ENCODE measurements around the gene PEX10. TPM values are rescaled to one million over a fixed set of nuclear protein-coding genes. Genes with fewer than 3 reads are reported as not detected.
"Not testable (repeated sequence)": the region's sequence is repeated elsewhere in the genome, so short reads cannot be mapped to it uniquely, and the experiment has no call there.

PEX10 gene
- total RNA-seq: 10 to 100 TPM; 16.2 to 17.4 TPM

- TF ChIP-seq CTCF (IDR thresholded peaks at IDR 0.05): no peak
- peak within 1 kb of the TSS; percentile 81 to 84 for H3K27ac ChIP-seq
- peak; percentile 95 for DNase-seq (ENCODE audit: low spot score)
- peaks cover 0 to 32% of the 10 kb centered on the region in 2 donors for H3K4me1 ChIP-seq
- no peaks in the 10 kb centered on the region for H3K9me3 ChIP-seq
- peak within 1 kb of the TSS; percentile 76 to 86 for H3K4me3 ChIP-seq
- no peaks in the 10 kb centered on the region for H3K27me3 ChIP-seq
- no peaks in the 10 kb centered on the region for H3K36me3 ChIP-seq
Observed at GRCh38 chr1:2412395-2412772, at the start of gene PEX10. Gene PEX10, minus strand, starts transcription at chr1:2412564. Its CDS starts 62 bp downstream, at chr1:2412502.

GRCh38 chr1:2460996-2461751, 48.8 kb upstream of the PEX10 start:
- Histone ChIP-seq H3K27ac (no peak overlapping the region), H3K4me1 (peaks cover 0 to 10% of the 10 kb centered on the region in 2 donors), H3K36me3 (no peaks in the 10 kb centered on the region), H3K27me3 (peaks cover 0 to 10% of the 10 kb centered on the region in 2 donors), H3K9me3 (no peaks in the 10 kb centered on the region), H3K4me3 (no peak overlapping the region)
- DNase-seq (ENCODE audit: low spot score): no peak
- no peak for TF ChIP-seq CTCF (IDR thresholded peaks at IDR 0.05)

- no peak for DNase-seq (ENCODE audit: low spot score)
- Histone ChIP-seq H3K4me1 (peaks cover 0 to 10% of the 10 kb centered on the region in 2 donors), H3K9me3 (no peaks in the 10 kb centered on the region), H3K4me3 (no peak overlapping the region), H3K27me3 (peaks cover 0 to 9% of the 10 kb centered on the region in 2 donors), H3K36me3 (no peaks in the 10 kb centered on the region), H3K27ac (no peak overlapping the region)
- no peak for TF ChIP-seq CTCF (IDR thresholded peaks at IDR 0.05)
Observed at GRCh38 chr1:2460203-2460602, 47.8 kb upstream of the PEX10 start.

GRCh38 chr1:2459757-2460156, 47.4 kb upstream of the PEX10 start:
- DNase-seq (ENCODE audit: low spot score): no peak
- peak in 1 of 2 donors; percentile 44 for TF ChIP-seq CTCF (IDR thresholded peaks at IDR 0.05)
- Histone ChIP-seq H3K36me3 (no peaks in the 10 kb centered on the region), H3K4me1 (peaks cover 0 to 10% of the 10 kb centered on the region in 2 donors), H3K9me3 (no peaks in the 10 kb centered on the region), H3K4me3 (no peak overlapping the region), H3K27me3 (peaks cover 0 to 4% of the 10 kb centered on the region in 2 donors), H3K27ac (no peak overlapping the region)

- H3K36me3 ChIP-seq; H3K27ac ChIP-seq; H3K4me3 ChIP-seq; DNase-seq (ENCODE audit: low spot score); H3K27me3 ChIP-seq; H3K9me3 ChIP-seq; H3K4me1 ChIP-seq: not testable (repeated sequence)
Observed at GRCh38 chr1:2459102-2459753, 46.9 kb upstream of the PEX10 start.

GRCh38 chr1:2458687-2459086, 46.3 kb upstream of the PEX10 start:
- Histone ChIP-seq H3K27me3 (peaks cover 0 to under 1% of the 10 kb centered on the region in 2 donors), H3K4me3 (no peak overlapping the region), H3K9me3 (no peaks in the 10 kb centered on the region), H3K4me1 (peaks cover 0 to 10% of the 10 kb centered on the region in 2 donors), H3K36me3 (no peaks in the 10 kb centered on the region), H3K27ac (no peak overlapping the region)
- no peak for DNase-seq (ENCODE audit: low spot score)
- no peak for TF ChIP-seq CTCF (IDR thresholded peaks at IDR 0.05)

All from right atrium auricular region (tissue), 2 donors.